ENCODE data around the gene GPSM3.
"Not testable (repeated sequence)": the region's sequence is repeated elsewhere in the genome, so short reads cannot be mapped to it uniquely, and the experiment has no call there.

Gene GPSM3

DNA sequence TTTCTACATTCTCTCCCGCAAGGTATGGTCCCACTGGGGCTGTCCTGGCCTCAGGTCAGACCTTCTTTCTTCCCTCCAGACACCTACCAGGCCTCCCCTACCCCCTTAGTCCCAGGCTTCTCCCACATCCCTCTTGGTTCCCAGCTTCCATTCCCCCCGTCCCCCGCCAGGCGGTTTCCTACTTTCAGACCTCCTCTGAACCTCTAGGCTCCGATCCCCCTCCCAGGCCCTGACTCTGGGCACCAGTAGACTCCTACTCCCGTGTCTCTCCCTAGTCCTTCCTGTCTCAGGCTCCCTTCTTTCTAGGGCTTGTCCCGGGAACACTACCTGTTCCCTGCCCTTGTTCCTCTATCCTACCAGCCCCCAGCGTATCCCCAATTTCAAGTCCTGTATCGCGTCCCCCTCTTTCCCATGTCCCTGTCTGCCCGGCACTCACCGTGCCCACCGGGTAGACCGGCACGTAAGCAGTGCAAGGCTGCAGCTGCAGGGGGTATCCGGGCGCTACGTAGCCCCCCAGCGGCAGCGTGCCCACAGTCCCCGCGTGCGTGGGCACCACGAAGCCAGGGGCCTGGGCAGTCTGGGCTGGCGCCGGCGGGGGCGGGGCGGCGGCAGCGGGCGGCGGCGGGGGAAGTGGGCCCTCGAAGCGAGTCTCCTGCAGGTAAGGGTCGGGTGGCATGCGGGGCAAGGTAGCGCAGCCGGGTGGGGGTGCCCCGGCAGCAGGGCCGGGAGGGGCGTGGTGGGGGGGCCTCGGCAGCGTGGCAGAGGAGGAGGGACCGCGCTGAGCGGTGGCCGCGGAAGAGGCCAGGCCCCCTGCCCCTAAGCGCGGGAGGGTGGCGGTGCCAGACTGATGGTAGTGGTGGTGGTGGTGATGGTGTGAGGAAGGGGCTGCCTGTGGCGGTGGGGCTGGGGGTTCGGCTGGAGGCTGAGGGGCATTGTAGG is 42.2 kb downstream of the GPSM3 start:
- no peak for DNase-seq (ENCODE audit: low read depth)

DNA sequence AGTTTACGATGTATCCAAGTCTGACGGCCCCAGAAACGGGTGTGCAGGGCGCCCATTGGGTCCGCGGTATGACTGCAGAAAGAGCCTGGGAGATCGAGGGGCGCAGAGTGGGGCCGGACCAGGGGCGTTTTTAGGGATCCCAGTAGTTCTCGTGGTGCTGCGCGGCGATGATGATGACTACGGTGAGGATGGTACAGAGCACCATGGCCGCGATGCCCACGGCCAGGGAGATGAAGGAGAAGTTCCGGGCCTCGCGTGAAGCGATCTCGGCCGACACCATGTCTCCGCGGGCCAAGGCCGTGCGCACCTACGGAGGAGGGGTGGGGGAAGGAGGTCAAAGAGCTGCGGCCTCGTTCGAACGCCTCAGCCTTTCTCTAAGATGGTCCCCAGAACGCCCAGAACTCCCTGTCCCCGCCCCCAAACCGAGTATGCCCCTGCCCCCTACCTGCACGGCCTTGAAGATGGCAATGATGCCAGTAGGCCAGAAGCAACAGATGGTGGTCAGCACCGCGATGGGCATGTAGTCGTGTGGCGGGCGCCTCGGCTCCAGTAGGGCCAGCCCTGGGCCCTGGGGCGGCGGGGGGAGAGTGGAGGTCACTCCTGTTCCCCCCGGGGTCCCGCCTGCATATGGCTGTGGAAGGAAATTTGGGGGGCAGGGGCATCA is 43.2 kb downstream of the GPSM3 start:
- no peak for DNase-seq (ENCODE audit: low read depth)

DNA sequence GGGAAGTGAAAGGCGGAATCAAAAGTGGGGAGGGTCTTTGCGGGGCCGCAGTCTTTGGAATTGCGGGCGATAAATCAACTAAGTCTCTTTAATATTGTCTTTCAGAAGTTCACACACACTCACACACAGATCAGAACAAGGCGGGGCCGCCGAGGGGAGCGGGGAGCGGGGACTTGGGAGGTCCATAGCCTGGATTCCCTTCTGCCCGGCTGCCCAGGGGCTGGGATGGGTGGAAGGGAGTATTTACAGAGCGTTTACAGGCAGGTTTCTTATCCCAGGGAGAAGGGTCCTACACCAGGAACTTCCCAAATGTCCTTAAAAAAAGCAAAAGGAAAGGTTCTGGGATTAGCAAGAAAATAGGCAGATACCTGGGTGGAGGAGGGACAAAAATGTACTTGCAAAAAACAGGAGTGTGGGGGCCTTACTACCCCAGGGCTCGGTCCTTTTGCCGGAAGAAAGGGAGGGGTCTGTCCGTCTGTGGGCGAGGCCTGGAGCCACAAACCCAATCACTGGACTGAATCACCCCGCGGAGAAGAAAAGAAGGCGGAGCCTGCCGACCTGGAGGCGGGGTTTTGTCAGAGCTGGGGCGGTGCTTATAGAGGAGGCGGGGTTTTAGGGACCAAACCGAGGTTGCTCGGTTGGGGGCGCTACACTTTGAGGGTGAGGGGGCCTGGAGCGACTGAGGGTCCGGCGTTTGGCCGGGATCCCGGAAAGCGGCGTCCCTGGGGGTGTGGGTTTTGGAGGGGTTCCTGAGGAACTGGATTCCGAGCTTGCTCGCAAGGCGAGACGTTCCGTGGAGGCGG is 44.0 kb downstream of the GPSM3 start:
- no peak for DNase-seq (ENCODE audit: low read depth)

DNA sequence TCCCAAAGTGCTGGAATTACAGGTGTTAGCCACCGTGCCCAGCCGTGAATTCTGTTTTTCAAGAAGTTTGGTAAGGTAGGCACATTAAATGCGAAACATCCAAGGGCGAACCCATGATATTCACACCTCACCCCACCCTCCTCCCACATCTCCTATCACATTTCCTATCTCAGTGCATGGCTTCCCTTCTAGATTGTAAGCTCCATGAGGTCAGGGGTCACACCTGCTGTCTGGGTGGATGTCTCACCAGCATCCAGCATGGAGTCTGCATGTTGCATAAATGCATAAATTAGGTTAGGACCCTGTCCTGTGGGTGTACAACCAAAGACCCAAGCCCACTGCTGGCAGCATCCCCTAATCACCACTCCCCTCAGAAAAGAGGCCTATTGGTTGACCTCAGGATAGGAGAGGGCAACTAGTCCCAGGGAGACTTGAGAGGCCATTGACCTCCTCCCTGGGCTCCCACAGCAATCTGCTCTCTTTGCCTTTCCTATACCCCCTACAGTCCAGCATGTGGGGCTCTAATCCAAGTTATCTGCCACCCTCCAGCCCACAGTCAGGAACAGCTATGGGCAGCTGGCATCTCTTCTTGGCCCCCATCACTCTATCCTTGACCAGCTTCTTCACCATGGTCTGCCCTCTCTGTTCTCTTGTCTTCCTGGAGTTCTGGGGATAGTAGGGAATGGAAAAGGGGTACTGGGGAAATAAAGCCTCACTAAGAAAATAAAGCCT is 44.9 kb downstream of the GPSM3 start:
- no peak for DNase-seq (ENCODE audit: low read depth)

DNA sequence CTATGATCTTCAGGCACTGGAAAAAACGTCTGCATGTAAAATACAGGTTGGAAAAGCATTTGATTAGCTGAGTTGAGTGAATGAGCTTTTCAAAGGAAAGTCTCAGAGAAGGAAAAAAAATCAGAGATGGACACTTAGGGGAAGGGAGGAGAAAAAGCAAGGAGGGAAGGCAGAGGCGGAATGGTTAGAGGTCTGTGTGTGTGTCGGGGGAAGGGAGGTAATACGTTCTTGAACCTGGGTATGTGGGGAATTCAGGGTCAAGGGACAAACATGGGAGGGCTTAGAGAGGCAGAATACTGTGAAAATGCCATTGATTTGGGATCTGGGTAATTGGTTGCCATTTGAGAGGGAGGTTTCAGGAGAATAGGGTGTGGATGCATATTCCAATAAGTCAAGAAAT is 45.8 kb downstream of the GPSM3 start:
- no peak for DNase-seq (ENCODE audit: low read depth)

DNA sequence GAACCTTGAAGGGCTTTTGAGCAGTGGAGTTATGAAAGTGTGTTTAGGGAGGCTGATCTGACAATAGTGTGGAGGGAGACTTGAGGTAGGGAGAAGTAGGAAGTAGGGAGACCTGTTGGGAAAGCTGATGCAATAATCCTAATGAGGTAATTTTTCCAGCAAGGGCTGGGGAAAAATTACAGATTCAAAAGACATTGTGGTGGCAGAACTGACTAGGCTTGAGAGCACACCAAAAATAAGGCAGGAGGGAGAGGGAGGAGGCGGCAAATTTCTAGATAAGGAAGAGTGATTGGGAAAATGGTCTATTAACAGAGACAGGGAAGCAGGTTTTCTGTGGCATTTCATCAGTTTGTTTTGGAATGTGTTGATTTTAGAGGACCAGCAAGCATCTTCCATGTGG is 46.2 kb downstream of the GPSM3 start:
- DNase-seq (ENCODE audit: low read depth), result no peak

DNA sequence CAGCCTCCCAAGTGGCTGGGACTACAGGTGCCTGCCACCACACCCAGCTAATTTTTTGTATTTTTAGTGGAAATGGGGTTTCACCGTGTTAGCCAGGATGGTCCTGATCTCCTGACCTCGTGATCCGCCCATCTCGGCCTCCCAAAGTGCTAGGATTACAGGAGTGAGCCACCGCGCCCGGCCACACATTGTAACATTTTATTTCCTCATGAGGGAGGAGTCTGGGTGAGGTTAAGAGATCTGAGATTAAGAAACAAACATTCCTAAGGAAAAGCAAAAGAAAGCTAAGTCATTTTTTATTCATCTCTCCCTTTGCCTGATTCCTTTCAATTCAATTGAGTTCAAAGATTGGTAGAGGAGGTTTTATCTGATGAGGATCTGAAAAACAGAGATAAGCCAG is 48.2 kb downstream of the GPSM3 start:
- DNase-seq (ENCODE audit: low read depth), result not testable (repeated sequence)
